OCI-LY3 (cell line): ENCODE data around the gene RECK.

Experiments
- CTCF ChIP-seq: fragments of 200-600, 300-600 bp; sonication (generic); IDR thresholded peaks from 2 replicates; pipeline ENCODE4 v1.5.1; 2014; ENCODE audit warnings: antibody characterized with exemption, low read length, low read depth
- EZH2phosphoT487 ChIP-seq: fragments of 200-600 bp; shearing (Covaris generic); IDR thresholded peaks from 2 replicates; pipeline ENCODE4 v1.6.1; 2018; ENCODE audit warnings: antibody characterized with exemption, mixed run types, low read depth

- TF ChIP-seq EZH2phosphoT487: no peak
- TF ChIP-seq CTCF: no peak
Observed at GRCh38 chr9:36078051-36078450, 41.3 kb downstream of the RECK start.
